ENCODE data around the gene WDR33.

The WDR33 gene

DNA sequence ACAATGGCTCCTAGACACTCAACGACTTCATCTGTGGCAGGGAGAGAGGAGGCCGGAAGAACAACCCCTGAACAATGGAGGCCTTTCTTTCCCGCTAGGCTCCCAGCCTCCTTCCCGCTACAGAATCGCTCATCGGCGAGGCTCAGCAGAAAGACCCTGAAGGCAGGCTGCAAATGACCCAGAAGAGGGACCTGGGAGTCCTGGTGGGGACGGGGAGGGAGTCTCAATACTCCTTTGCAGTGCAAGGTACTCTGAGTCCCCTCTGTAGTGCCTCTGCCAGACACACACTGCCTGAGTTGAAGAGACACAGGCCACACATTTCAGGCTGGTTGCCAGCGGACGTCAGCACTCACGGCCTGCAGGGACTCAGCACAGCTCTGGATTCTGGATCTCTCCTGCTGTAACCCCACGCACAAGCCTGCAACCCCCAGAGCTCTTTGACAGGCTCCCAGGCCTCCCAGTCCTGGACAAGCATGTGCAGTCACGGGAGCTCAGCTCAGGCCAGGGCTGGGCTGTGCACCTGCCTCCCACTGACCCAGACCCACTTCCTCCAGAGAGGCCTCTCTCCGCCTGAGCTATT, 158.9 kb downstream of the WDR33 start:
- Histone ChIP-seq H3K27me3 (ENCODE audit: insufficient read depth, low read depth, severe bottlenecking) (no peaks in the 10 kb centered on the region), H3K36me3 (no peaks in the 10 kb centered on the region), H3K27ac (no peak overlapping the region), H3K9me3 (ENCODE audit: severe bottlenecking) (no peaks in the 10 kb centered on the region), H3K4me3 (ENCODE audit: low read depth, low read length) (no peak overlapping the region)
- no peak for DNase-seq
- TF ChIP-seq, protein P1, sequence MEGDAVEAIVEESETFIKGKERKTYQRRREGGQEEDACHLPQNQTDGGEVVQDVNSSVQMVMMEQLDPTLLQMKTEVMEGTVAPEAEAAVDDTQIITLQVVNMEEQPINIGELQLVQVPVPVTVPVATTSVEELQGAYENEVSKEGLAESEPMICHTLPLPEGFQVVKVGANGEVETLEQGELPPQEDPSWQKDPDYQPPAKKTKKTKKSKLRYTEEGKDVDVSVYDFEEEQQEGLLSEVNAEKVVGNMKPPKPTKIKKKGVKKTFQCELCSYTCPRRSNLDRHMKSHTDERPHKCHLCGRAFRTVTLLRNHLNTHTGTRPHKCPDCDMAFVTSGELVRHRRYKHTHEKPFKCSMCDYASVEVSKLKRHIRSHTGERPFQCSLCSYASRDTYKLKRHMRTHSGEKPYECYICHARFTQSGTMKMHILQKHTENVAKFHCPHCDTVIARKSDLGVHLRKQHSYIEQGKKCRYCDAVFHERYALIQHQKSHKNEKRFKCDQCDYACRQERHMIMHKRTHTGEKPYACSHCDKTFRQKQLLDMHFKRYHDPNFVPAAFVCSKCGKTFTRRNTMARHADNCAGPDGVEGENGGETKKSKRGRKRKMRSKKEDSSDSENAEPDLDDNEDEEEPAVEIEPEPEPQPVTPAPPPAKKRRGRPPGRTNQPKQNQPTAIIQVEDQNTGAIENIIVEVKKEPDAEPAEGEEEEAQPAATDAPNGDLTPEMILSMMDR (IDR thresholded peaks at IDR 0.05; ENCODE audit: low read depth, low read length), result no peak

DNA sequence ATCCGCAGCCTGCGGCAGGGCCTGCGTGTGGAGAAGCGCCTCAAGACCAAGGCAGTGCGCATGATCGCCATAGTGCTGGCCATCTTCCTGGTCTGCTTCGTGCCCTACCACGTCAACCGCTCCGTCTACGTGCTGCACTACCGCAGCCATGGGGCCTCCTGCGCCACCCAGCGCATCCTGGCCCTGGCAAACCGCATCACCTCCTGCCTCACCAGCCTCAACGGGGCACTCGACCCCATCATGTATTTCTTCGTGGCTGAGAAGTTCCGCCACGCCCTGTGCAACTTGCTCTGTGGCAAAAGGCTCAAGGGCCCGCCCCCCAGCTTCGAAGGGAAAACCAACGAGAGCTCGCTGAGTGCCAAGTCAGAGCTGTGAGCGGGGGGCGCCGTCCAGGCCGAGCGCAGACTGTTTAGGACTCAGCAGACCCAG, 159.6 kb downstream of the WDR33 start:
- TF ChIP-seq, protein P1 (IDR thresholded peaks at IDR 0.05; ENCODE audit: low read depth, low read length), result no peak
- Histone ChIP-seq H3K36me3 (no peaks in the 10 kb centered on the region), H3K9me3 (ENCODE audit: severe bottlenecking) (no peaks in the 10 kb centered on the region), H3K4me3 (ENCODE audit: low read depth, low read length) (no peak overlapping the region), H3K27me3 (ENCODE audit: insufficient read depth, low read depth, severe bottlenecking) (no peaks in the 10 kb centered on the region), H3K27ac (no peak overlapping the region)
- no peak for DNase-seq
